Measurements from ENCODE around the gene CASKIN1.

CASKIN1 gene

DNA sequence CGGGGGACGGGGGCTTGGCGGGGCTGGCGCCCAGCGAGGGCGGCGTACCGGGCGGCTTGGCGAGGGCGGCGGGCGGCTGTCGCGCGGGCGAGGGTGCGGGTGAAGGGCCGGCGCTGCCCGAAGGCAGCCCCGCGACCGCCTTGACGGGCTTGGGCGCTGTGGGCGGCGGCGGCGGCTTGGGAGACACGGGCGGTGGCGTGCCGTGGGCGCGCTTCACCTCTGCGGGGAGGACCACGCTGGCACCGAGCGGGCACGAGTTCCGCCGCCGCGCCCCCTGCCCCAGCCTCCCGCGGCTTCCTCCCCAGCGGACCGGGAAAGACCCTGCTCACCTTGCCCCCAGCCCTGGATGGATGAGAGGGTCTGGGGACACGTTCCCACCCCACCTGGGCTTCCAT is 17.3 kb downstream of the CASKIN1 start:
- H3K27ac ChIP-seq (ENCODE audit: low read length) = no peak overlapping the region
- no peaks in the 10 kb centered on the region for H3K4me1 ChIP-seq (ENCODE audit: low read length)
- H3K9ac ChIP-seq (ENCODE audit: low read length) = no peak overlapping the region
- TF ChIP-seq, protein P1, sequence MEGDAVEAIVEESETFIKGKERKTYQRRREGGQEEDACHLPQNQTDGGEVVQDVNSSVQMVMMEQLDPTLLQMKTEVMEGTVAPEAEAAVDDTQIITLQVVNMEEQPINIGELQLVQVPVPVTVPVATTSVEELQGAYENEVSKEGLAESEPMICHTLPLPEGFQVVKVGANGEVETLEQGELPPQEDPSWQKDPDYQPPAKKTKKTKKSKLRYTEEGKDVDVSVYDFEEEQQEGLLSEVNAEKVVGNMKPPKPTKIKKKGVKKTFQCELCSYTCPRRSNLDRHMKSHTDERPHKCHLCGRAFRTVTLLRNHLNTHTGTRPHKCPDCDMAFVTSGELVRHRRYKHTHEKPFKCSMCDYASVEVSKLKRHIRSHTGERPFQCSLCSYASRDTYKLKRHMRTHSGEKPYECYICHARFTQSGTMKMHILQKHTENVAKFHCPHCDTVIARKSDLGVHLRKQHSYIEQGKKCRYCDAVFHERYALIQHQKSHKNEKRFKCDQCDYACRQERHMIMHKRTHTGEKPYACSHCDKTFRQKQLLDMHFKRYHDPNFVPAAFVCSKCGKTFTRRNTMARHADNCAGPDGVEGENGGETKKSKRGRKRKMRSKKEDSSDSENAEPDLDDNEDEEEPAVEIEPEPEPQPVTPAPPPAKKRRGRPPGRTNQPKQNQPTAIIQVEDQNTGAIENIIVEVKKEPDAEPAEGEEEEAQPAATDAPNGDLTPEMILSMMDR (IDR thresholded peaks at IDR 0.05; ENCODE audit: low read depth, low read length) = no peak
- TF ChIP-seq EZH2phosphoT487 (IDR thresholded peaks at IDR 0.05; ENCODE audit: low read depth) = no peak
- H3K4me3 ChIP-seq (ENCODE audit: low read length) = no peak overlapping the region
- H2AFZ ChIP-seq (ENCODE audit: low read depth, low read length) = no peak overlapping the region
- no peaks in the 10 kb centered on the region for H3K27me3 ChIP-seq (ENCODE audit: low read depth, low read length)
- H4K20me1 ChIP-seq (ENCODE audit: insufficient read depth, low read length) = no peaks in the 10 kb centered on the region
- peaks cover 13% of the 10 kb centered on the region for H3K36me3 ChIP-seq (replicated peaks; ENCODE audit: low read depth, low read length)
- H3K9me3 ChIP-seq (ENCODE audit: insufficient read depth, low read length) = no peaks in the 10 kb centered on the region
- no peak overlapping the region for H3K4me2 ChIP-seq (ENCODE audit: low read length)
- no peaks in the 10 kb centered on the region for H3K79me2 ChIP-seq (ENCODE audit: low read length)

DNA sequence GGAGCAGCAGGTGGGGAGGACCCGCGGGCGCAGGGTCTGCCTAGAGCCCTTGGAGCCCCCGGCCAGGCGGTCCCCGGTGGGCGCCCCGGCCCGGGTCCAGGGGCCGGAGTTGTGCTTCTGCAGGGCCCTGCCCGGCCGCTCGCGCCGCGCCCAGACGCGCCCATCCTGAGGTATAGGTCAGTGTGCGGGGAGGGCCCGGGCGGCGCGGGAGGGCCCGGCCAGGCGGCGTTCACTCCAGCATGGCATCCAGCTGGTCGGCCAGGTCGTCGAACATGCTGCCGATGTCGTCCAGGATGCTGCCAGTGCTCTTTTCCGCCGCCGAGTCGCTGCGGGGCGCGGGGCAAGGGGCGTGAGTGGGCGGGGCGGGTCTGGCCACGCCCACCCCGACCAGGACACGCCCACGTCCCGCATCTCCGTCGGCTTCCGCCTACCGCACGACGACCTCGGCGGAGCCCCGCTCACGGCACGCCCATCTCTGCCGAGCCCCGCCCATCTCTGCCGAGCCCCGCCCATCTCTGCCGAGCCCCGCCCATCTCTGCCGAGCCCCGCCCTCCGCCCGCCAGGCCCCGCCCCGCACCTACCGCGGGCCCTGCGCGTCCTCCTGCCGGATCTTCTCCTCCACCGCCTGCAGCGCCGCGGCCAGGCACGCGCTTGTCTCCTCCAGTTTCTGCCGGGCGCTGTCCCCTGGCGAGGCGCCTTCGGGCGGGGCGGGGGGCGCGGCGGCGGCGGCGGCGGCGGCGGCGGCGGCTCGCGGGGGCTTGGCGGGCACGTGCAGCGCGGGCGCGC is 17.9 kb downstream of the CASKIN1 start:
- no peaks in the 10 kb centered on the region for H4K20me1 ChIP-seq (ENCODE audit: insufficient read depth, low read length)
- no peaks in the 10 kb centered on the region for H3K4me1 ChIP-seq (ENCODE audit: low read length)
- H3K9me3 ChIP-seq (ENCODE audit: insufficient read depth, low read length) = no peaks in the 10 kb centered on the region
- H2AFZ ChIP-seq (ENCODE audit: low read depth, low read length) = no peak overlapping the region
- no peak overlapping the region for H3K27ac ChIP-seq (ENCODE audit: low read length)
- peaks cover 17% of the 10 kb centered on the region for H3K36me3 ChIP-seq (replicated peaks; ENCODE audit: low read depth, low read length)
- H3K4me3 ChIP-seq (ENCODE audit: low read length) = no peak overlapping the region
- no peaks in the 10 kb centered on the region for H3K27me3 ChIP-seq (ENCODE audit: low read depth, low read length)
- no peaks in the 10 kb centered on the region for H3K79me2 ChIP-seq (ENCODE audit: low read length)
- TF ChIP-seq, protein P1 (IDR thresholded peaks at IDR 0.05; ENCODE audit: low read depth, low read length) = no peak
- no peak for TF ChIP-seq EZH2phosphoT487 (IDR thresholded peaks at IDR 0.05; ENCODE audit: low read depth)
- H3K9ac ChIP-seq (ENCODE audit: low read length) = no peak overlapping the region
- no peak overlapping the region for H3K4me2 ChIP-seq (ENCODE audit: low read length)

DNA sequence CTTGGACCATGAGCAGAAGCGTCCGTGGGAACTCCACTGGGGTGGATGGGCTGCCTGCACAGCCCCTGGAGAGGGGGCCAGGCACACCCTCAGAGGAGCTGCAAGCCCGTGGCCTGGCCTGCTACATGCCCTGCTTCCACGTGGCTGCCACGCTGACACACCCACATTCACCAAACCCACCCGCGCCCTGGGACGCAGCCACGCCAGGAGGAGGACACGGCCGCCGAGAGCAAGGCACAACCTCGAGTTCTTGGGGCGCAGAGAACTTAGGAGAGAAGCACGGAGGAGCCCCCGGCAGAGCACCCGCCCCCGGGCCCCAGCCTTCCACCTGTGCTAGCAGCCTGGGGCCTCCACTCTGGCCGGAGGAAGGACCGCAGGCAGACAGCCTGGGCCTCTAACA is 18.8 kb downstream of the CASKIN1 start:
- H3K9me3 ChIP-seq (ENCODE audit: insufficient read depth, low read length) = no peaks in the 10 kb centered on the region
- no peaks in the 10 kb centered on the region for H4K20me1 ChIP-seq (ENCODE audit: insufficient read depth, low read length)
- H3K79me2 ChIP-seq (ENCODE audit: low read length) = no peaks in the 10 kb centered on the region
- no peak overlapping the region for H3K4me3 ChIP-seq (ENCODE audit: low read length)
- TF ChIP-seq, protein P1 (IDR thresholded peaks at IDR 0.05; ENCODE audit: low read depth, low read length) = no peak
- no peak for TF ChIP-seq EZH2phosphoT487 (IDR thresholded peaks at IDR 0.05; ENCODE audit: low read depth)
- H3K4me1 ChIP-seq (ENCODE audit: low read length) = no peaks in the 10 kb centered on the region
- no peak overlapping the region for H3K9ac ChIP-seq (ENCODE audit: low read length)
- H3K4me2 ChIP-seq (ENCODE audit: low read length) = no peak overlapping the region
- no peak overlapping the region for H3K27ac ChIP-seq (ENCODE audit: low read length)
- no peaks in the 10 kb centered on the region for H3K27me3 ChIP-seq (ENCODE audit: low read depth, low read length)
- no peak overlapping the region for H2AFZ ChIP-seq (ENCODE audit: low read depth, low read length)
- H3K36me3 ChIP-seq (replicated peaks; ENCODE audit: low read depth, low read length) = peaks cover 17% of the 10 kb centered on the region

DNA sequence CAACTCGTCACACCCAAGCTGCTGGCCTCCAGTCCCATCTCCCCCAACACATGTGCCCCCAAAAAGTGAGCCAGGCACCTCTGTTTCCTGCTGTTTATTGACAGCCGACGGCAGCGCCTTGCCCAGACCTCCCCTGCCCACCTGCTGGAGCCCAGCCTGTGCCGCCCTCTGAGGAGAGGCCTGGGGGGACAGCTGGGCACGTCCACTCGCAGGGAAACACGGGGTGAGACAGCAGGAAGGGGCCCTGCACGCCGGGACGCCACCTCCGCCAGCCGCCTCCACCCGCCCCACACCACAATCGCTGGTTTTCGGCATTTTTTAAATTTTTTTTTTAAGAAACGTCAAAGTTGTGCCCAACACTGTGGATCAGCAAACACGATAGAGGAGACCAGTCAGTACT is 19.3 kb downstream of the CASKIN1 start:
- Histone ChIP-seq H3K4me1 (ENCODE audit: low read length) (no peaks in the 10 kb centered on the region), H3K36me3 (replicated peaks; ENCODE audit: low read depth, low read length) (peaks cover 17% of the 10 kb centered on the region), H3K27me3 (ENCODE audit: low read depth, low read length) (no peaks in the 10 kb centered on the region), H3K27ac (ENCODE audit: low read length) (no peak overlapping the region), H2AFZ (ENCODE audit: low read depth, low read length) (no peak overlapping the region), H4K20me1 (ENCODE audit: insufficient read depth, low read length) (no peaks in the 10 kb centered on the region), H3K9me3 (ENCODE audit: insufficient read depth, low read length) (no peaks in the 10 kb centered on the region), H3K79me2 (ENCODE audit: low read length) (no peaks in the 10 kb centered on the region), H3K4me2 (ENCODE audit: low read length) (no peak overlapping the region), H3K9ac (ENCODE audit: low read length) (no peak overlapping the region), H3K4me3 (ENCODE audit: low read length) (no peak overlapping the region)
- TF ChIP-seq, protein P1 (IDR thresholded peaks at IDR 0.05; ENCODE audit: low read depth, low read length) = no peak
- TF ChIP-seq EZH2phosphoT487 (IDR thresholded peaks at IDR 0.05; ENCODE audit: low read depth) = no peak

Measured in OCI-LY3 (cell line).